22Rv1 (cell line): ENCODE measurements around the gene OPN1MW.
"Not testable (repeated sequence)": the region's sequence is repeated elsewhere in the genome, so short reads cannot be mapped to it uniquely, and the experiment has no call there.

ENCODE experiments used
- CTCF ChIP-seq: fragments of 450-650 bp; IDR thresholded peaks from 2 replicates; pipeline ENCODE4 v1.5.1; 2017; ENCODE audit warnings: mild to moderate bottlenecking
- ZFX ChIP-seq: fragments of 450-650 bp; IDR thresholded peaks from 2 replicates; pipeline ENCODE4 v1.6.1; 2017; ENCODE audit warnings: antibody characterized with exemption, borderline replicate concordance

- not testable (repeated sequence) for TF ChIP-seq CTCF, ZFX
Measured at GRCh38 chrX:154194316-154194715, 11.9 kb downstream of the OPN1MW start.
